Central memory CD4-positive, alpha-beta T cell (primary cell): ENCODE measurements around the gene CACNA2D2.

Experiments
- DNase-seq: peaks from one replicate; pipeline ENCODE4 v3.0.0; 2022

Gene CACNA2D2

DNA sequence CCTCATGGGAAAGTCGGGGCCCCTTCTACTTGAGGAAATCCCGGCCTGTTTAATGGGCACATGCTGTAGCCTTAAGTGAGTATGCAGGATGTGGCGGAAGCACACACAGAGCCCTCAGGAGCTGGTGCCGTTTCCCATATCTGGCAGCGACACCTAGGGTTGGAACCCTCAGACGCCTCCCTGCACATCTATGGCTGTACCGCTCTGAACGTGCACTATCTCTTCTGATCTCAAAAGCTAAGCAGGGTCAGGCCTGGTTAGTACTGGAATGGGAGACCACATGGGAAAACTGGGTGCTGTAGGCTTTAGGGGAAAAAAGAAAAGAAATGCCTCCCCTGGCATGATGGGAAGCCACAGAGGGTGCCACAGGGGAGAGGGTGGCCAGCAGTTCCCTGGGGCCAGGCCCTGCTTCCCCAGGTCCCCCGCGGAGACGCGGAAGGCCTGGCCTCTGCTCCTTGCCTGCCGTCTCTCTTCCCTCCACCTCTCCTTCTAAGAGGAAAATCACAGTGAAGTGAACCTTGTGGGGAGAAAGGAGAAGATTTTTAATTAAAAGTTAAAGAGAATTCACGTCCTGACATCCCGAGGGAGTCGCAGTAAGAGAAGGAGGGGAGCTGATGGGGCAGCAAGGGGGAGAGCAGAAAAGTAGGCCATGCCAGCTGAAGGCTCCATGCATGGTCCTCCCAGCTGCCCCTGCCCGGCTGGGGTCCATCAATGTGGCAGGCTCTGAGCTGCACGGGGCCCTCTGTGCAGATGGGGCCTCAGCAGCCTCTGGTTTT is 83.7 kb downstream of the CACNA2D2 start:
- DNase-seq, result no peak

DNA sequence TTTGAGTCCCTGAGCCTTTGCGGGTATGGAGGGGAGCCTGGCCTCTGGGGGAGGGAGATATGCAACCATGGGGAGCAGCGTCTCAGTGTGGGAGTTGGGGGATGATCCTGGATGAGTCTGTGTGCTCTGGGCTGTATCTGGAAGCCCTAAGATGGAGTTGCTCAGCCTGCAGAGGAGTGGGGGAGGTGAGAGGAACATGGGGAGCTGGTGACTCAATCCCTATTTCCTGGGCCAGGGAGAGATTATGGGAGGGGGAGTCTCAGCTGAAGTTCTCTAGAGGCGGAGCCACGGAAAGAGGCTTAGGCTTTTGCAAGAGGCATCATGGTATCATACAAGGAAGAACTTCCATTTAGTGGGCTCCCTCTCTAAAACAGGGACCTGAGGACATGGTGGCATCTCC is 84.6 kb downstream of the CACNA2D2 start:
- no peak for DNase-seq

DNA sequence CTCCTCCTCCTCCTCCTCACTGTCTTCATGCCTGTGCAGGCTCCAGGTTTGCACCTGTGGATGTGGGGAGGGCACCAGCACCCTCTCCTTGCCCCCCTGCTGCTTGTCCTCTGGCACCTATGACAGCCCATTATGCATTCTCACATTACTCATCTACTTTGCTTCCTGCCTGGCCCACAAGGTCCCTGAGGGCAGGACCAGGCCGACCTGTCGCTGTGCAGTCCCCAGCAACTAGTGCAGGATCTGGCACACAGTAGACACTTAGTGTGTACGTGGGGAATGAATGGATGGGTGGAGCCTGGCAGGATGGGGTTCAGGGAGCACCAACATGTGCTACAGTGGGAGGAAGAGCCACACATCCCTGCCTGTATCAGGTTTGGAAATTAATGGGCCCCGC is 85.8 kb downstream of the CACNA2D2 start:
- DNase-seq, result no peak

DNA sequence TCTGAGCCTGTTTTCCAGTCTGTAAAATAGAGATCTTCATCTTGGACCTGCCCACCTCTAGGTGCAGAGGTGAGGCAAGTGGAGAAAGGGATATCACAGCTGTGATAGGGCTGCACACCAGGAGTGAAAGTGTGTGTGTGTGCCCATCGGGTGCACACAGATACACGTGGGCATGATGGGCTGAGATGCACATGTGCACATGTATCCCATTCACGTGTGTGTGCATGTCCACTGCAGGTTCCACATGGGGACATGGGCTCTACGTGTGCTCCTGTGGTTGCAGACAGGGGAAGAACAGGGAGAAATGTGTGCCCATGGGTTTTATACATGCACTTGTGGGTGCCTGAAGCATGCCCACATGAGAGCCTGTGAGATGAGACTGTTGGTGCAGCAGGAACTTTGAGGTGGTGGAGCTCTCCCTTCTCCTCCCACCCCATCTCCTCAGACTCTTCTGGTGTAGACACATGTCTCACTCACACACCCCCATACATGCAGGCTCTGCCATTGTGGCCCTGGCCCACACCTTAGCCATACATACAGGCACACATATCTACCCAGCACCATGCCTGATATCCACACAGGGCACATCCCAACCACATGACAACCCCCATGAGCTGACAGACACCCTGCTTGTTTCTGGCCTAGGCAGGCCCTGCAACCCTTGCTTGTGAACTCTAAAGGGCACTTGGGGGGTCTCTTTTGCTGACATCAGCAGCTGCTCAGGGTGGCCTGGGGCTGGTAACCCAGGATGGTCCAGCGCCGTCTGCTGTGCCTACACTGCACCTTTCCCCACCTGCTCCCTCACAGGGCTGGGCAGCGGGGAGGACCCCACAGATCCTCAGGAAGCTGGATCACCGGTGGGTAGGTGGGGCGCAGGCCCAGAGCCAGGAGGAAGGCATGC is 86.4 kb downstream of the CACNA2D2 start:
- DNase-seq, result no peak

DNA sequence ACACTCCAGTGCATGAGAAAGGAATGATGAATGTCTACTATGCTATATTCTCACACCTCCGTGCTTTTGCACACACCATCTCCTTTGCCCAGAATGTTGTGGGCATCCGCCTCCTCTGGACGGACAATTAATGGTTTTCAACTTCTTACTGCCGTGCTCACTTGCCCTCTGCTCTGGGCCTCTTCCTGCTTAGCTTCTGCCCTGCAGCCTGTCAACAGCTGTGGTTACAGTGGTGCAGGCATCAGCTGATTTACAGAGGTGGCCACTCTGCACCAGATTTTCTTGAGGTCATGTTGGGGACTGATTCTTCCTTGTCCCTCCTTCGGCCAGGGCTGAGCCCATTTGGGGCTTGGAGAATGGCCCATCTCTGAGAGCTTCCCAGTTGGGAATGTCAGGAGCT is 87.6 kb downstream of the CACNA2D2 start:
- DNase-seq, result no peak

DNA sequence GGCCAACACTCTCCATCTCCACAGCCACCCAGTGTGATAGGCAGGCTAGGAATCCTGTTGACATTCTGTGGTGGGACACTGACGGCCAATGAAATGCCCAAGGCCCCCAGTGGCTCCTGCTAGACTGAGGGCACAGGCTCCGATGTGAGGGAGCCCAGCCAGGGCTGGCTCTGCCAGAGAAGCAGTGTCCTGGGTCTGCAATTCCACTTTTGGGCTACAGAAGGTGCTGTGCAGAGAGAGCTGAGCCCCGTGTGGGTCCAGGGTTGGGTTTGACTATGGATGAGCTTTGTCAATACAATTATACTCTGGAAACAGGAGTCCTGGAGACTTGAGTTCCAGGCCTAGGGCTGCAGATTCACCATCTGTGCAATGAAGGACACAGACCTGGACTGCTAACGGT is 88.4 kb downstream of the CACNA2D2 start:
- no peak for DNase-seq

DNA sequence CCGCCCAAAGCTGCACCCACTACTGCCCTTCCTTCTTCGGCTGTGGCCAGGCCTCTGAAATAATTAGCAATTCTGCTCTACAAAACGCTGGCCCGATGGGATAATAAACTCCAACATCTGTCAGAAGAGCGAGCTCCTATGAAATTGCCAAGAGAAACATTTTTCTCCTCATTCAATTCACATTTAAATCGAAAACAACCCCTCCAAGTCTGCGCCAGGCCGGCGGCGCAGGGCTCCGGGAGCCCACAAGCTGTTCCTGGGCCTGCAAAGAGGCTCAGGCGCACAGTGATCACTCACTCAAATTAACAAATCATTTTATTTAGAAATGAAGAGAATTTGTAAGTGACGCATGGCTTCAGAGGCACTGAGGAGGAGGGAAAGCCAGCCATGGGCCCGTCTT is 88.8 kb downstream of the CACNA2D2 start:
- no peak for DNase-seq

DNA sequence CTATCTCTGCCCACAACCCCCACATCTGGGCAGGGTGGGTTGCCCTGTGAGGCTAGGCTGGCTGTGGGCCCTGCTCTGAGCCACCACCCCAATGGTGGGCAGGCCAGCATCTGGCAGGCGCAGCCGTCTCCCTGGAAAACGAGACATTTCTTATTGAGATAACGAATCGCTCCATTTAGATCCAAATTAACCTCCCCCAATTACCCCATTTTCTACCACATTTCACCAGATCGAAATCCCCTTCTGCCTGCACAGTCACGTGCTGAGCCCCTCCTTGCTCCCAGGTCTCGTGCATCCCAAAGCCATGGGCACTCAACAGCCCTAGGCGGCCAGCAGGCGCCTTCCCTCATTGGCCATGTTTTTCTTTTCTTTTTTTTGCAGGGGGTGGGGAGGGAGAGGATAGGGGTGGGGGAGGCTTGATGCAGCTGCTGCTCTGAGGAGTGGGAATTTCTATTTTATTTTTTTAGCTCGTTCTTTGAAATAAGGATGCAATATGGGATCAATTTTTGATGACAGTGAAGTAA is 91.1 kb downstream of the CACNA2D2 start:
- no peak for DNase-seq

DNA sequence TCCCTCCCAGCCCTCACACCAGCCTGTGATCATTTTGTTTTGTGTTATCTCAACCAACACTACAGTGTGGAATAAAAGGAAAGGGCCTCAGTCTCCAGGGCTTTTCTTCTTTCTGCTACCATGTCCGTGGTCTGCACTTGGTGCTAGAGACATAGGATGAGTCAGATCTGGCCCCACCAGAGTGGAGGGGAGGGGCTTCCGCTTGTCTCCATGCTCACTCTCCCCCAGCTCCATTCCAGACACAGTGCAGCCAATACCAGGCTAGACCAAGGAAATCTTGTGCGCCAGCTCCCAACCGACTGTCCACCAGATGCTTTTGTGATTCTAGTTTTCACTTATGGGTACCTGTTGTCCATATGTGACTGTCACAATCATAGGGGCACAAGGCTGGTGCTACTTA is 92.2 kb downstream of the CACNA2D2 start:
- DNase-seq, result no peak

DNA sequence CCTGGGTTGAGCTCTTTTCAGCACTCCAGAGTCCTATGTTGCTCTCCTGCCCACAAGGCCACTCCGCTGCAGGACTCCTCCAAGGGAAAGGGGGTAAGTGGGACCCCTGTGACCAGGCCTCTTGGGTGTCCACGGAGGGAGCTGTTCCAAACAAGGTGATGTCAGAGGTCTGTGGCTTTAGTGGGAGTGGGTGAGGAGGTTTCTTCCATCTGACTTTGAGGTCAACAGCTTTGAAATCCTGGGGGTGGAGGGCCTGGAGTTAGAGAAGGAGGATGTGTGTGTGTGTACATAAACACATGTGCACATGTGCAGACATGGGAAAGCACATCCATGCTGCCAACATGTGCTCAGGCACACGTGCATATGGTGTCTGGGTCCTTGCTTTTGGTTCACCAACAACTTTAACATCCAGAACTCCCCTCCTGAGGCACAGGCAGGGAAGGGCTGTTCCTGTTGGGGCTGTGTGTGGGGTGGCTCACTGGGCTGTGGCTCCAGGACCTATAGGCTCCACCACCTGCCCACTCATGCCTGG is 92.8 kb downstream of the CACNA2D2 start:
- DNase-seq, result no peak

DNA sequence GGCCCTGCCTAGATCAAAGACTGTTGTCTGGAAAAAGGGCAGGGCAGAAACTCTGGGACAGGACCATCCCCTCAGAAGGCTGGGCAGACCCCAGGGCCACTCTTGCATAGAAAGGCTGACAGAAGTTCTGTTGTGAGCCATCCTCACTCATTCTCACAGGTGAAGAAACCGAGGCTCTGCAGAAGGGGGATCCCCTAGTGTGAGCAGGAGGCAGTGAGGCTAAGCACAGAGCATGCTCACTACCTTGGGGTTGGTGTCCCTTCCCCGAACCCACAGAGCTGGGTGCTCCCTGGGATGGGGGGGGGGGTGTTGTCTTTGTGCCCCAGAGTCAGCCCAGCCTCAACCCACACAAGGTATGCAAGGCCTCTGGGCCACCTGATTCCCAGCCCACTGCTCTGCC is 93.2 kb downstream of the CACNA2D2 start:
- no peak for DNase-seq

DNA sequence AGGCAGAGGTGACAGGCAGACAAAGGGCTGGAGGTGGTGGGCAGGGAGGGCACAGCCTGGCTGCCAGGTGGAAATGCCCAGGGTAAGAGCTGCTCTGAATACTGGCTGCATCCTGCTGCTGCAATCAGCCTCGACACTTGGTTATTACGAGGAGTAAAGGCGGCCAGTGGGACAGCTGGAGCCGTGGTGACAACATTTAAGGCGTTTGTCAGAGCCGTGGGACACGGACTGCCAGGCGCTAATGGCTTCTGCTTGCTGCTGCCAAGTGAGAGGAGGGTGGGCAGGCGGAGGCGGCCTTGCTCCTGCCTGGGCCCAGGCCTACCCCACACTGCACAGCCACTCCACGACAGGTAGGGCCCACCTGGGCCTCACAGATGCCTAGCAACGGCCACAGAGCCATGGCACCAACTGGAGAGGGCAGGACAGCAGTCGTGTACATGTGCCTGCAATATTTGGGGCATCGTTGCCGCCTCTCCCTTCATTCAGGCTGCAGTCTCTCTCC is 94.9 kb downstream of the CACNA2D2 start:
- no peak for DNase-seq

DNA sequence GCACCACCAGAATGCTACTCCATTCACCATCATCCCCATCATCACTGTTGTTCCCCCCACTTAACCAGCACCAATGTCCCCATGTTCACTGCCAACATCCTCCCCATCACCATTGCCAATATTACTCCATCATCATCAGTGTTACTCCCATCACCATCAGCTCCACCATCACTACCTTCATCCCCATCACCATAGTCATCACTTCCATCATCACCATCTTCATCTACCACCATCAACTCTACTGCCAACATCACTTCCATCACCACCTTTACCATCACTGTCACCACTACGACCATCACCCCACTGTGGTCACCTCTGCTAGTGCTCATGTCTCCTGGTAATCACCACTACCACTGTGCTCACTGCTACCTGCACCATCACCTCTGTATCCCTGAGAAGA is 96.9 kb downstream of the CACNA2D2 start:
- DNase-seq, result no peak

DNA sequence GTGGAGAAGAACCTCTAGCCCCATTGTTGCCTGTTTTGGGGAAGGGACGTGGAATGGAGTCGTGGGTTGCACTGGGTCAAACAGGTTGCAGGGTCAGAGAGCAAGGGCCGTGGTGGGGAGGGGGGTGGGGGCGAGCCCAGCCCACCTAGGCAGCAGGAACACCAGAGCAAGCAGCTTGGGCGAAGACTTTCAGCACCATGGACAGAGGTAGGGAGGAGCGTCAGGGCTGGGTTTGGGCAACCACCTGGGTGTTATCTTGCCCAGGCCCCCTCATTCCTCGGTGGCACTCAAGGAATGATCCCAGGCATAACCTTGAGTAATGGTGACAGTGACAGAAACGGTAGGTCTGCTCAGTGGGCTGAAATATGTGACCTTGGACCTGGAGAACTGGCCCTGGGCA is 98.2 kb downstream of the CACNA2D2 start:
- DNase-seq, result no peak

DNA sequence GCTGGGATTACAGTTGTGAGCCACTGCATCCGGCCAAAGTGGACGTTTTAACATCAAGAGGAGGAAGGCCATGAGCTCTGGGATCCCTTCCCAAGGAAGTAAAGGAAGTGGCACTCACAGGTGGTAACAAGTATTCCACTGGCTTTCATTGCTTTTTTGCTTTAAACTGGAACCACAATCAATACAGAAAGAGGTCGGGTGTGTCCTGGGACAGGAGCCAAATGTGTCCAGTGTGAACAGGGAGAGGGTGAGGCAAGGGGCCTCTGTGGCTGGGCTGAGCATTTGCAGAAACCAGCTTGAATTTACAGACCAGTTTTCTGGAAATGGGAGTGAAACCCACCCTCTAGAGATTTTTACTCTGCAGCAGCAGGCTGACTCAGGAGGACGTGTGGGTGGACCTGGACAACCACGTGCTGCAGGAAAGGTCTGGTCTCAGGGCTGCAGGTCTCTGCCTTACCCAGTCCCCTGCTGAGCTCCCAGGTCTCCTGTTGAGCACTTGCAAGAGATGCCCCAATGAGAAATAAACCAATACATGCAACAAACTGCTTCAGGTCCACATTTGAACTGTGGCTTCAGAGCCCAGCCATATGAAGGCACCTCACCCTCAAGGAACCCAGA is 101.3 kb downstream of the CACNA2D2 start:
- no peak for DNase-seq

DNA sequence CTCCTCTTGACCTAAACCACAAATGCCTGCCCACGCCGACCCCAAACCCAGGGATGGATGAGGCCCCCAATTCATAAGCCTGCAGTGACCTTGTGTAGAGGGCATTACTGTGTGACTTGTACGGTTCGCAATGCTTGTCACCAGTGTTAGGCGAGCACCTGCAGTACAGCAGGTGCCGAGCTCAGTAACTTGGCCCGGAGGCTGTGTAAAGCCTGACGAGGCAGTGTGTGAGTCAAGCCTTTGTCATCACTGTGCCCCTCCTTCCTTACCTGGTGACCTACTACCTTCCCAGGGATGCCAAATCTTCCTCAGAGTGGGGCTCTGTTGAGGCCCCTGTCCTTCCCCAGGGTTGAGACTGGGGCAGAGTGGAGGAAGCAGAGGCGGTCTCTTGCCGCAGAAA is 106.9 kb downstream of the CACNA2D2 start:
- no peak for DNase-seq

DNA sequence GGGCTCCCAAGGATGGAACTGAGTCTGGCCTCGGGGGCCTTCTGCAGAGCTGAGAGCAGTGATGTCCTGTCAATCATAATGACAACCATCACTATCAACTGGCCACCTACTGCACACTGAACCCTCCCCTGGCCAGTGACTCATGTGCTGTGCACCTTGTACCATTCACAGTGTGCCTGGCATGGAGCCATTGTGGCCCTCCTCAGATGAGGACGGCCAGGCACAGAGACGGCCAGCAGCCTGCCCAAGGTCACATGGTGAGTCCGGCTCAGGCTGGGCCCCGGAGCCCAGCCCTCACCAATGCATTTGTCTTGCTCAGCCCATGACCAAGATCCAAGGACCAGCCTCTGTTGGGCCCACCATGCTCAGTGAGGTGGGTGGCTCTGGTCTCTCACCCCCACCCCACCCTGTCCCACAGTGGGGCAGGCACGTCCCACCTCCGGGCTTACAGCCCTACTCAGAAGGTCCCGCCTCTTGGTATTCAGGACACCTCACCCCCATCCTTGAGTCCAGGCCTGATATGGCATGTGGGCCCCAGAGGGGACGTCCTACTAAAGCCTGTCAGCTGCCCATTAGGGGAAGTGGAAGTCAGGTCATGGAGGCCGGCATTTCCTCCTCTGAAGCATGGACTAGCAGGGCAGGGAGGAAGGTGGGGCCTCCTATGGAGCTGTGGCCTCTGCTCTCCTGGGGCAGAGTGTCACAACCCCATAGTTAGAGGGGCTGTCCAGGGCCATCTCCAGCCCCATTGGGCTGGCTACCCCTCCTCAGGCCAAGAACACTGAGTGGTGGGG is 108.2 kb downstream of the CACNA2D2 start:
- DNase-seq, result no peak

DNA sequence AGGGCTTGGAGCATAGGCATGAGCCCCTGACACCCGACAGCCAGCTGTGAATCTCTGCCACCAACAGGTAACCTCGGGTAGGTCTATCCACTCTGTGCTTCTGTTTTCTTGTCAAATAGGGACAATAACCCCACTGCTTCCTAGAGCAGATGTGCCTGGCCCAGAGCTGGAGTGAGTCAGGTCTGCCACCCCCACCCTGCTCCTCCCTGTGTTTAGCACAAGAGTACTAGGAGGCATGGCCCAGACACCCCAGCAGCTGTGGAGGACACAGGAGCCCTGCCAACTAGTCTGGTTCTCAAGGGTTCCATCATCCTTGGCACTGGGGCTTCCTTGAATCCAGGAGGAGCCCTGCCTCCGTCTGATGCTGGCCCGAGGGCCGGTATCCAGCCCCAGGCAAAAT is 110.4 kb downstream of the CACNA2D2 start:
- no peak for DNase-seq

DNA sequence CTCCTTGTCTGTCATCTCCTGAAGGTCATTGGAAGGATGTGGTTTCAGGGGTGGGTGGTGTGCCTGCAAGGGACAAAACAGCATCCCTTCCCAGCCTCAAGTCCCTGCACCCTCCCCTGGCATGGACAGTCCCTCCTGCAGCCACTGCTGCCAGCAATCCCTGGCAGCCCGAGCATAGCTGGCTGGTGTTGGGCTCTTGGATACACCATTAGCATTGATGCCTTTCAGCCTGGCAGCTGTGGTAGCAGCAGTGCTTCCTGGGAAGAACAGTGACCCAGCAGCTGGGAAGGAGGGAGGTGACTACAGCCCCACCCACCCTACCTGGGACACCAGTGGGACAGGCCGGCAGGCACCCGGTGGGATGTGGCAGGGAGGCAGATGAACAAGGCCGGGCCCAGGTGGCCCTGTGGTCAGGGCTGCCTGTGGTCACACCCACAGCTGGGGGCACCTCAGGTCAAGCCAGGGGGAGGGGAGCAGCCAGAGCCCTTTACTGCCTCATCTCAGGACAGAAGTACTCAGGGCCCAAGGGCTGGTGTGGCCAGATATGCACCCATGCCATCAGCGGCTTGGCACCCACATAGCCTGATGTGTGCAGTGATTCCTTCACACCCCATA is 111.2 kb downstream of the CACNA2D2 start:
- DNase-seq, result no peak

DNA sequence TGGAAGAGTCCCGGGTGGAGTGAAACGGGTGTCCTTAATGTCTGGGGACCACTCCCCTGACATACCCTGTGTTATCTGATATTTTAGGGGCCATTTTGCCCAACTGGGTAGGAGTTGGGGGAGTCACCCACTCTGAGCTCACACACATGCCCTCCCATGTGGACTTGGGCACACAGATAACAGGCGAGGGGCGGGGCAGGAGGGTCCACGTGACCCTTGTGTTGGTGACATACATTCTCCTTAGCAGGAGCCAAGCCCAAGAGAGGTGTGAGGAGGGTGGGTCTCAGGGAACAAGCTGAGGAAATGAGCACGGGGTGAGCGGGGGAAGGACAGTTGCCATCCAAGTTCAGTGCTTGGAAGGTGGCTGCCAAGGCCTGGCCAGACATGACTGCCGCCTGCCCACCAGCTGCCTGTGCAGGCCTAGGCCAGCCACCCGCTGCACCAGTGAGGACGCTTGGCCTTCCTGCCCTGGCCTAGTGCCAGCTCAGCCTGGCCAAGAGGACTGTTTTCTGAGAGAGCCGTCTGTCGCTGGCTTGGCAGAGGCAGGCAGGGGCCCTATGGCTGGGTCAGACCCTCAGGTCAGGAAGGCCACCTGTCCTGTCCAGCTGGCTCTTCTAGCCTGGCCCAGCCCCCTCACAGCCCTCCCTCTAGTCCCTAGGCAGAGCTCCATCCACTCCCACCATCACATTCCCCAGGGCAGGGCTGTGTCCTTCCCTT is 112.8 kb downstream of the CACNA2D2 start:
- no peak for DNase-seq

DNA sequence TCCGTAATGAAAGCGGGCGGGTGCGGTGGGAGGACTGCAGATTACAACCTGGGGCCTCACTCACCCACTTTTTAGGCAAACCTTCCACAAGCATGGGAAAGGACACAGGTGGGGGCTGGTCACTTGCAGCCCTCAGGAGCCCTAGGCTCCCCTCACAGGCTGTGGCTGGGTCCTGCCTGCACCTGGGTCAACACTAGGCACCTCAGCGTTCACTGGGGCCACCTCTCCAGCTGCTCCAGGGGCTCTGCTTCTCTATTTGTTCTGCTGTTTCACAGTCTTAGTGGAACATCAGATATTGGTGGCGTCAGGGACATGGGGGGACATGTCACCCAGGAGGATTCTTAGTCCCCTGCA is 114.0 kb downstream of the CACNA2D2 start:
- no peak for DNase-seq
